ENCODE results near the gene OSBP2.
"Not testable (repeated sequence)": the region's sequence is repeated elsewhere in the genome, so short reads cannot be mapped to it uniquely, and the experiment has no call there.

Gene OSBP2

GRCh38 chr22:30721741-30722140, 27.1 kb downstream of the OSBP2 start:
- DNase-seq = no peak

GRCh38 chr22:30728826-30729225, 34.2 kb downstream of the OSBP2 start:
- no peak for DNase-seq

- DNase-seq = no peak
Observed at GRCh38 chr22:30731658-30732057, 37.0 kb downstream of the OSBP2 start.

GRCh38 chr22:30732426-30732825, 37.8 kb downstream of the OSBP2 start:
- no peak for DNase-seq

- no peak for DNase-seq
Observed at GRCh38 chr22:30733181-30733631, 38.5 kb downstream of the OSBP2 start.

GRCh38 chr22:30740007-30740406, 45.3 kb downstream of the OSBP2 start:
- not testable (repeated sequence) for DNase-seq

GRCh38 chr22:30740511-30740910, 45.8 kb downstream of the OSBP2 start:
- not testable (repeated sequence) for DNase-seq

- no peak for DNase-seq
Observed at GRCh38 chr22:30742291-30743256, 47.9 kb downstream of the OSBP2 start.

- DNase-seq = no peak
Observed at GRCh38 chr22:30743257-30744020, 48.8 kb downstream of the OSBP2 start.

- DNase-seq = no peak
Observed at GRCh38 chr22:30744224-30744623, 49.5 kb downstream of the OSBP2 start.

- DNase-seq = no peak
Observed at GRCh38 chr22:30747493-30747892, 52.8 kb downstream of the OSBP2 start.

- no peak for DNase-seq
Observed at GRCh38 chr22:30749272-30749671, 54.6 kb downstream of the OSBP2 start.

GRCh38 chr22:30749849-30750248, 55.2 kb downstream of the OSBP2 start:
- DNase-seq = no peak

- DNase-seq = no peak
Observed at GRCh38 chr22:30751529-30751928, 56.9 kb downstream of the OSBP2 start.

- no peak for DNase-seq
Observed at GRCh38 chr22:30752771-30753170, 58.1 kb downstream of the OSBP2 start.

- no peak for DNase-seq
Observed at GRCh38 chr22:30753701-30754100, 59.0 kb downstream of the OSBP2 start.

GRCh38 chr22:30754521-30754920, 59.8 kb downstream of the OSBP2 start:
- no peak for DNase-seq

GRCh38 chr22:30754971-30755758, 60.5 kb downstream of the OSBP2 start:
- DNase-seq = peak; percentile 10

- DNase-seq = no peak
Observed at GRCh38 chr22:30755759-30756124, 61.1 kb downstream of the OSBP2 start.

GRCh38 chr22:30763815-30764673, 69.4 kb downstream of the OSBP2 start:
- DNase-seq = peak; percentile 9

- DNase-seq = no peak
Observed at GRCh38 chr22:30767661-30768060, 73.0 kb downstream of the OSBP2 start.

GRCh38 chr22:30770716-30771115, 76.0 kb downstream of the OSBP2 start:
- DNase-seq = no peak
